ENCODE data around the gene MMP24.

Gene MMP24

DNA sequence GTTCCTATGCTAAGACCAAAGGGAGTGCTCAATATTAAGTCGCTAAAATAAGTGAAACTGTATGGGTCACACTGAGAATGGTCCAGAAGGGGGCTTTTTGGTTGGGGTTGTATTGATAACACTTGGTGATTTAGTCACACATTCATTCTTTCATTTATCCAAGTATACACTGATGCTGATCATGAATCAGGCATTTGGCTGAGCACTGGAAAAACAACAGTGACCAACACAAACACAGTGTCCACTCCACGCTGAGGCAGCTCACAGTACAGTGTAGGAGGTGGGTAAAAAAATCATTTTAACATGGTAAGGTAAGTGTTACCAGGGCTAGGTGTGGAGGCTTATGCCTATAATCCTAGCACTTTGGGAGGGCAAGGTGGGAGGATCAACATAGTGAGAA is 74.9 kb downstream of the MMP24 start:
- no peak for DNase-seq (ENCODE audit: low read depth)
- no peak overlapping the region for H3K4me3 ChIP-seq (ENCODE audit: low read depth, low read length)
- TF ChIP-seq, protein P1, sequence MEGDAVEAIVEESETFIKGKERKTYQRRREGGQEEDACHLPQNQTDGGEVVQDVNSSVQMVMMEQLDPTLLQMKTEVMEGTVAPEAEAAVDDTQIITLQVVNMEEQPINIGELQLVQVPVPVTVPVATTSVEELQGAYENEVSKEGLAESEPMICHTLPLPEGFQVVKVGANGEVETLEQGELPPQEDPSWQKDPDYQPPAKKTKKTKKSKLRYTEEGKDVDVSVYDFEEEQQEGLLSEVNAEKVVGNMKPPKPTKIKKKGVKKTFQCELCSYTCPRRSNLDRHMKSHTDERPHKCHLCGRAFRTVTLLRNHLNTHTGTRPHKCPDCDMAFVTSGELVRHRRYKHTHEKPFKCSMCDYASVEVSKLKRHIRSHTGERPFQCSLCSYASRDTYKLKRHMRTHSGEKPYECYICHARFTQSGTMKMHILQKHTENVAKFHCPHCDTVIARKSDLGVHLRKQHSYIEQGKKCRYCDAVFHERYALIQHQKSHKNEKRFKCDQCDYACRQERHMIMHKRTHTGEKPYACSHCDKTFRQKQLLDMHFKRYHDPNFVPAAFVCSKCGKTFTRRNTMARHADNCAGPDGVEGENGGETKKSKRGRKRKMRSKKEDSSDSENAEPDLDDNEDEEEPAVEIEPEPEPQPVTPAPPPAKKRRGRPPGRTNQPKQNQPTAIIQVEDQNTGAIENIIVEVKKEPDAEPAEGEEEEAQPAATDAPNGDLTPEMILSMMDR (IDR thresholded peaks at IDR 0.05; ENCODE audit: low read depth, low read length, missing control alignments), result no peak

- no peak overlapping the region for H3K4me3 ChIP-seq (ENCODE audit: low read depth, low read length)
- TF ChIP-seq, protein P1 (IDR thresholded peaks at IDR 0.05; ENCODE audit: low read depth, low read length, missing control alignments), result no peak
- no peak for DNase-seq (ENCODE audit: low read depth)
Observed at GRCh38 chr20:35302421-35303335, 76.2 kb downstream of the MMP24 start.

DNA sequence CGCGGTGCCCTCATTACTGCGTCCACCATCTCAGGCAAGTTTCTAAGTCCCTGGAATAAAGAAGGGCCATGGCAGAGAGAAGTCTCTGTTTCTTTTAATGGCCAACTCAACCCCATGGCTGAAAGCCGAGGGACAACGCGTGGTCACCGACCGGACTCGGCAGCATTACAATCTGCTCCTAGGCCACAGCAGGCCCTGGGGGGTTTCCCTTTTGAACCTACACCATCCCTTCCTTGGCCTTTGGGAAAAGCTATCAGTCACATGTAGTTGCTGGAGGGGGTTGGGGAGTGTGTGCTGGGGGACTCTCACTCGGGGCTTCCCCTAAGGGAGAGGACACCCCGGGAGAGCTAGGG is 76.9 kb downstream of the MMP24 start:
- TF ChIP-seq, protein P1 (IDR thresholded peaks at IDR 0.05; ENCODE audit: low read depth, low read length, missing control alignments), result no peak
- no peak overlapping the region for H3K4me3 ChIP-seq (ENCODE audit: low read depth, low read length)
- DNase-seq (ENCODE audit: low read depth), result no peak

DNA sequence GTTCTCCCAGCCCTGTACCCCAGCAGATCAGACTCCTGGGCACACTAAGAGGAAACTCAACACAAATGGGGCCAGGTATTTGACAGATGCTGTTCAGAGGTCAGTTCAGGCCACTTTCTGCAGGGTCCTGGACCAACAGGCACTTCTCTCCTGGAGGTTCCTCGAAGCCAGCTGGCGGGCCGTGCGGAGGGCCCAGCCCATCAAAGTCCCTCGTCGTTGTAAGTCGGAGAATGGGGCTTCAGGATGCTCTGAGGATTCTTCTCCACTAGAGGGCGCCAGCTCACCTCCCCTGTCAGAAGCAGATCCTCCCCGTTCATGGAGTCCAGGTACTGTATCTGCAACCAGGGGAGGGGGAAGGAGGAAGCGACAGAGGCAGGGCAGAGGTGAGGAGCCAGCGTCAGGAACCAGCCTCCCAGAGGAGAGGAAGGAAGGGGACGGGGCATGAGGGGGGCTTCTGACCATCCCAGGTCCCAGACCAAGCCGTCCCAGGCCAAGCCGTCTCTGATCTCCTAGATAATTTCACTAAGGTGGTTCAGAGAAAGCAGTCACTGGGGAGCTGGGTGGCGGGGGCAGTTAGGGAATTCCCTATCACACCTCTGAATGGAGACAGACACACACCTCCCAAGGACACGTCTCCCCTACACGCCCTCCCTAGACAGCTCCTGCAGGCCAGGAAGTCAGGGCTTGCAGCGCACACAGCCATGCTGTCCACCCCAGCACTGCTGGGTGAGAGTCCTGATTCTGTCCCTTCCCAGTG is 77.4 kb downstream of the MMP24 start:
- TF ChIP-seq, protein P1 (IDR thresholded peaks at IDR 0.05; ENCODE audit: low read depth, low read length, missing control alignments), result peak; percentile 92
- no peak overlapping the region for H3K4me3 ChIP-seq (ENCODE audit: low read depth, low read length)
- peak; percentile 70 for DNase-seq (ENCODE audit: low read depth)

- no peak overlapping the region for H3K4me3 ChIP-seq (ENCODE audit: low read depth, low read length)
- DNase-seq (ENCODE audit: low read depth), result no peak
- TF ChIP-seq, protein P1 (IDR thresholded peaks at IDR 0.05; ENCODE audit: low read depth, low read length, missing control alignments), result no peak
Observed at GRCh38 chr20:35304956-35305355, 78.5 kb downstream of the MMP24 start.

DNA sequence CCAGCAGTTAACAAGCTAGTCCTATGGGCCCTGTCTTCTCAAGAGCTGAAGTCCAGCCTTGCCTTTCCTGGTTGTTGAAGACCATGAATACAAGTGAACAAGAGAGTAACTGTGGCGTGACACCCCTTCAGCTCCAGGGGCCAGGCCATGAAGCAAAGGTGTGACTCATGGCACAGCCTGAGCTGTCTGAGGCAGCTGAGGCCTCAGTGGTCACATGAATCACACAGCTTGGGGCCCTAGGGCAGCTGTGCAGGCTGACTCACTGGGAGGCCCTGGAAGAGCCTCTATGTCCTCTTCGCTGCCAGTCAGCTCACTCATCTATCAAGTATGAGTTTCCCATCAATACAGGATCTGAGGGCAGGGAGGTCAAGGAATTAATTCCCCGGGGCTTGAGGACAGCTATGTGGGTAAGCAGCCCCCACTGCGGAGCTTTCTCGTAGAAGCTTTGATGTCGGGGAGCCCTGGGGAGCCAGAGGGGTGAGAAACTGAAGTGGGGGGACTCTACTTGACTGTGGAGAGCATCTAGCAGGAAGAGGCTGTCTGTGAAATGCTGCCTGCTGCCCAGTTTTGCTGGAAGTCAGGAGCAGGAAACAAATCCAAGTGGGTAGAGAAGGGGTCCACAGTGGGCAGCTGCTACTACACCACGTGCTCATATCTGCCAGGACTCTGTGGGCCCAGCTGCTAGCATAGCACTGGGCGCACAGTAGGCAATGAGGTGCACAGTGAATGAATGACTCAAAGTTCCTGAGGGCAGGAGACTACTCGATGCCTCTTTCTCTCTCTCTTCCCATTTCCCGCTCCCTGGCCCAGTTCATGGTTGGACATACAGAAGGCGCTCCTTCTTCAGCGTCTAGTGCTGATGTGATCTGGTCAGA is 79.4 kb downstream of the MMP24 start:
- DNase-seq (ENCODE audit: low read depth), result no peak
- TF ChIP-seq, protein P1 (IDR thresholded peaks at IDR 0.05; ENCODE audit: low read depth, low read length, missing control alignments), result no peak
- H3K4me3 ChIP-seq (ENCODE audit: low read depth, low read length), result no peak overlapping the region
